Measurements from ENCODE around the gene VPREB1. TPM values are rescaled to one million over a fixed set of nuclear protein-coding genes. Genes with fewer than 3 reads are reported as not detected.
"Not testable (repeated sequence)": the region's sequence is repeated elsewhere in the genome, so short reads cannot be mapped to it uniquely, and the experiment has no call there.

VPREB1 gene
- total RNA-seq, 1 donor from 2014 or later = not detected

GRCh38 chr22:22219140-22219996, 25.2 kb upstream of the VPREB1 start:
- no peak overlapping the region for H3K27ac Mint-ChIP-seq (ENCODE audit: unreplicated experiment)
- H3K27me3 Mint-ChIP-seq (ENCODE audit: unreplicated experiment) = peaks cover 11% of the 10 kb centered on the region
- H3K36me3 Mint-ChIP-seq (ENCODE audit: unreplicated experiment) = no peaks in the 10 kb centered on the region
- no peak overlapping the region for H3K4me3 Mint-ChIP-seq (ENCODE audit: unreplicated experiment)
- H3K4me1 Mint-ChIP-seq (ENCODE audit: low read depth, unreplicated experiment) = no peaks in the 10 kb centered on the region
- H3K9me3 Mint-ChIP-seq (ENCODE audit: unreplicated experiment) = no peaks in the 10 kb centered on the region
- TF ChIP-seq CTCF (IDR thresholded peaks at IDR 0.05; ENCODE audit: partially characterized antibody, unreplicated experiment) = no peak
- no peak for DNase-seq

- not testable (repeated sequence) for H3K4me3 Mint-ChIP-seq (ENCODE audit: unreplicated experiment); H3K36me3 Mint-ChIP-seq (ENCODE audit: unreplicated experiment); H3K4me1 Mint-ChIP-seq (ENCODE audit: low read depth, unreplicated experiment); H3K27ac Mint-ChIP-seq (ENCODE audit: unreplicated experiment); DNase-seq; H3K9me3 Mint-ChIP-seq (ENCODE audit: unreplicated experiment)
- H3K27me3 Mint-ChIP-seq (ENCODE audit: unreplicated experiment) = peaks cover 11% of the 10 kb centered on the region
Measured at GRCh38 chr22:22221043-22221442, 23.5 kb upstream of the VPREB1 start.

- Mint-ChIP-seq H3K36me3 (ENCODE audit: unreplicated experiment) (no peaks in the 10 kb centered on the region), H3K9me3 (ENCODE audit: unreplicated experiment) (no peaks in the 10 kb centered on the region), H3K27ac (ENCODE audit: unreplicated experiment) (no peak overlapping the region), H3K4me1 (ENCODE audit: low read depth, unreplicated experiment) (no peaks in the 10 kb centered on the region), H3K27me3 (ENCODE audit: unreplicated experiment) (peaks cover 17% of the 10 kb centered on the region), H3K4me3 (ENCODE audit: unreplicated experiment) (no peak overlapping the region)
- DNase-seq = no peak
- TF ChIP-seq CTCF (IDR thresholded peaks at IDR 0.05; ENCODE audit: partially characterized antibody, unreplicated experiment) = no peak
Measured at GRCh38 chr22:22226448-22227187, 18.0 kb upstream of the VPREB1 start.

GRCh38 chr22:22228421-22228820, 16.2 kb upstream of the VPREB1 start:
- H3K4me1 Mint-ChIP-seq (ENCODE audit: low read depth, unreplicated experiment) = no peaks in the 10 kb centered on the region
- no peak overlapping the region for H3K4me3 Mint-ChIP-seq (ENCODE audit: unreplicated experiment)
- no peak for TF ChIP-seq CTCF (IDR thresholded peaks at IDR 0.05; ENCODE audit: partially characterized antibody, unreplicated experiment)
- H3K36me3 Mint-ChIP-seq (ENCODE audit: unreplicated experiment) = no peaks in the 10 kb centered on the region
- DNase-seq = no peak
- no peak overlapping the region for H3K27ac Mint-ChIP-seq (ENCODE audit: unreplicated experiment)
- H3K27me3 Mint-ChIP-seq (ENCODE audit: unreplicated experiment) = peaks cover 20% of the 10 kb centered on the region
- H3K9me3 Mint-ChIP-seq (ENCODE audit: unreplicated experiment) = no peaks in the 10 kb centered on the region

GRCh38 chr22:22228921-22229320, 15.7 kb upstream of the VPREB1 start:
- Mint-ChIP-seq H3K4me1 (ENCODE audit: low read depth, unreplicated experiment) (no peaks in the 10 kb centered on the region), H3K4me3 (ENCODE audit: unreplicated experiment) (no peak overlapping the region), H3K27me3 (ENCODE audit: unreplicated experiment) (peaks cover 20% of the 10 kb centered on the region), H3K36me3 (ENCODE audit: unreplicated experiment) (no peaks in the 10 kb centered on the region), H3K27ac (ENCODE audit: unreplicated experiment) (no peak overlapping the region), H3K9me3 (ENCODE audit: unreplicated experiment) (no peaks in the 10 kb centered on the region)
- DNase-seq = no peak
- TF ChIP-seq CTCF (IDR thresholded peaks at IDR 0.05; ENCODE audit: partially characterized antibody, unreplicated experiment) = no peak

All from glutamatergic neuron (in vitro differentiated cells).